ENCODE measurements around the gene PALM. TPM values are rescaled to one million over a fixed set of nuclear protein-coding genes. Genes with fewer than 3 reads are reported as not detected.
"Not testable (repeated sequence)": the region's sequence is repeated elsewhere in the genome, so short reads cannot be mapped to it uniquely, and the experiment has no call there.

PALM gene
- polyA plus RNA-seq, 1 donor from 2014 or later = 74.8 TPM

DNA sequence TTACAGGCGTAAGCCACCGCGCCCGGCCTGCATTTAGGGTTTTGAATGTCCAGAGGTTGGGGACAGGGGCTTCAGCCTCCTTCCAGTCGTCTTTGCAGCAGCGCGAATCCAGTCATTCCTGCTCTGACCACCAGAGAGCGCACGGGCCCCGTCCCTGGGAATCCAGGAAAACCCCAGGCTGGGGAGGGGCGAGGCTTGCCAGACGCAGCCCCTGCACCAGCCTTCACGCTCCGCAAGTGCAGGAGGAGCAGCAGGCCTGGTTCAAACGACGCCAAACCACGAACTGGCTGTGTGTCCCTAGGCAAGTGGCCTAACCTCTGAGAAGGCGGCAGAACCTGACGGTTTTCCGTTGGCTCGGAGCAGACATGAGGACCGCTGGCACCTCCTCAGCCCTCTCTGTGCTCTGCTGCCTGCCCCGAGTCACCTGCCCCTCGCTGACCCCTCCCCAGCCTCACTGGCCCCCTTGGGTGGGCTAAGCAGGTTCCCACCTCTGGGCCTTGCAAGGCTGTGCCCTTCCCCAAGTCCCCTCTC lies 43.8 kb upstream of the PALM start:
- H3K79me2 ChIP-seq (replicated peaks; ENCODE audit: insufficient read depth, low read length) = peaks cover 28% of the 10 kb centered on the region
- no peaks in the 10 kb centered on the region for H3K9me3 ChIP-seq (ENCODE audit: low read length)
- peaks cover 11% of the 10 kb centered on the region for H4K20me1 ChIP-seq (ENCODE audit: insufficient read depth)
- peak overlapping the region; percentile 24 for H2AFZ ChIP-seq (ENCODE audit: low read depth, low read length)
- no peaks in the 10 kb centered on the region for H3K27me3 ChIP-seq (ENCODE audit: insufficient read depth, low read depth, low read length)
- H3F3A ChIP-seq (ENCODE audit: insufficient read depth, low read length, poor library complexity, severe bottlenecking) = no peaks in the 10 kb centered on the region
- no peak overlapping the region for H3K27ac ChIP-seq (ENCODE audit: low read length)
- TF ChIP-seq MXI1 (conservative IDR thresholded peaks at IDR 0.05; ENCODE audit: poor library complexity, severe bottlenecking) (peak; percentile 38), POLR2AphosphoS5 (IDR thresholded peaks at IDR 0.05) (no peak), RAD21 (conservative IDR thresholded peaks at IDR 0.05) (peak; percentile 97), SMC3 (conservative IDR thresholded peaks at IDR 0.05; ENCODE audit: poor library complexity) (peak; percentile 98), EZH2 (IDR thresholded peaks at IDR 0.05; ENCODE audit: borderline replicate concordance, insufficient read depth, low read length, poor library complexity, severe bottlenecking) (no peak), EP300 (conservative IDR thresholded peaks at IDR 0.05; ENCODE audit: poor library complexity, severe bottlenecking) (peak; percentile 31), TAF1 (IDR thresholded peaks at IDR 0.05; ENCODE audit: low read depth) (no peak)
- TF ChIP-seq, protein P1, sequence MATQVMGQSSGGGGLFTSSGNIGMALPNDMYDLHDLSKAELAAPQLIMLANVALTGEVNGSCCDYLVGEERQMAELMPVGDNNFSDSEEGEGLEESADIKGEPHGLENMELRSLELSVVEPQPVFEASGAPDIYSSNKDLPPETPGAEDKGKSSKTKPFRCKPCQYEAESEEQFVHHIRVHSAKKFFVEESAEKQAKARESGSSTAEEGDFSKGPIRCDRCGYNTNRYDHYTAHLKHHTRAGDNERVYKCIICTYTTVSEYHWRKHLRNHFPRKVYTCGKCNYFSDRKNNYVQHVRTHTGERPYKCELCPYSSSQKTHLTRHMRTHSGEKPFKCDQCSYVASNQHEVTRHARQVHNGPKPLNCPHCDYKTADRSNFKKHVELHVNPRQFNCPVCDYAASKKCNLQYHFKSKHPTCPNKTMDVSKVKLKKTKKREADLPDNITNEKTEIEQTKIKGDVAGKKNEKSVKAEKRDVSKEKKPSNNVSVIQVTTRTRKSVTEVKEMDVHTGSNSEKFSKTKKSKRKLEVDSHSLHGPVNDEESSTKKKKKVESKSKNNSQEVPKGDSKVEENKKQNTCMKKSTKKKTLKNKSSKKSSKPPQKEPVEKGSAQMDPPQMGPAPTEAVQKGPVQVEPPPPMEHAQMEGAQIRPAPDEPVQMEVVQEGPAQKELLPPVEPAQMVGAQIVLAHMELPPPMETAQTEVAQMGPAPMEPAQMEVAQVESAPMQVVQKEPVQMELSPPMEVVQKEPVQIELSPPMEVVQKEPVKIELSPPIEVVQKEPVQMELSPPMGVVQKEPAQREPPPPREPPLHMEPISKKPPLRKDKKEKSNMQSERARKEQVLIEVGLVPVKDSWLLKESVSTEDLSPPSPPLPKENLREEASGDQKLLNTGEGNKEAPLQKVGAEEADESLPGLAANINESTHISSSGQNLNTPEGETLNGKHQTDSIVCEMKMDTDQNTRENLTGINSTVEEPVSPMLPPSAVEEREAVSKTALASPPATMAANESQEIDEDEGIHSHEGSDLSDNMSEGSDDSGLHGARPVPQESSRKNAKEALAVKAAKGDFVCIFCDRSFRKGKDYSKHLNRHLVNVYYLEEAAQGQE (IDR thresholded peaks at IDR 0.05; ENCODE audit: borderline replicate concordance) = no peak
- TF ChIP-seq, protein P2, sequence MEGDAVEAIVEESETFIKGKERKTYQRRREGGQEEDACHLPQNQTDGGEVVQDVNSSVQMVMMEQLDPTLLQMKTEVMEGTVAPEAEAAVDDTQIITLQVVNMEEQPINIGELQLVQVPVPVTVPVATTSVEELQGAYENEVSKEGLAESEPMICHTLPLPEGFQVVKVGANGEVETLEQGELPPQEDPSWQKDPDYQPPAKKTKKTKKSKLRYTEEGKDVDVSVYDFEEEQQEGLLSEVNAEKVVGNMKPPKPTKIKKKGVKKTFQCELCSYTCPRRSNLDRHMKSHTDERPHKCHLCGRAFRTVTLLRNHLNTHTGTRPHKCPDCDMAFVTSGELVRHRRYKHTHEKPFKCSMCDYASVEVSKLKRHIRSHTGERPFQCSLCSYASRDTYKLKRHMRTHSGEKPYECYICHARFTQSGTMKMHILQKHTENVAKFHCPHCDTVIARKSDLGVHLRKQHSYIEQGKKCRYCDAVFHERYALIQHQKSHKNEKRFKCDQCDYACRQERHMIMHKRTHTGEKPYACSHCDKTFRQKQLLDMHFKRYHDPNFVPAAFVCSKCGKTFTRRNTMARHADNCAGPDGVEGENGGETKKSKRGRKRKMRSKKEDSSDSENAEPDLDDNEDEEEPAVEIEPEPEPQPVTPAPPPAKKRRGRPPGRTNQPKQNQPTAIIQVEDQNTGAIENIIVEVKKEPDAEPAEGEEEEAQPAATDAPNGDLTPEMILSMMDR (IDR thresholded peaks at IDR 0.05; ENCODE audit: poor library complexity, severe bottlenecking) = peak; percentile 97
- H3K4me3 ChIP-seq (ENCODE audit: low read length) = no peak overlapping the region
- no peaks in the 10 kb centered on the region for H3K36me3 ChIP-seq (ENCODE audit: insufficient read depth, low read length)
- H3K4me2 ChIP-seq (ENCODE audit: low read length) = no peak overlapping the region
- H3K9ac ChIP-seq (ENCODE audit: low read length) = peak overlapping the region; percentile 16
- no peaks in the 10 kb centered on the region for H3K9me2 ChIP-seq (ENCODE audit: insufficient read depth, low read length)

DNA sequence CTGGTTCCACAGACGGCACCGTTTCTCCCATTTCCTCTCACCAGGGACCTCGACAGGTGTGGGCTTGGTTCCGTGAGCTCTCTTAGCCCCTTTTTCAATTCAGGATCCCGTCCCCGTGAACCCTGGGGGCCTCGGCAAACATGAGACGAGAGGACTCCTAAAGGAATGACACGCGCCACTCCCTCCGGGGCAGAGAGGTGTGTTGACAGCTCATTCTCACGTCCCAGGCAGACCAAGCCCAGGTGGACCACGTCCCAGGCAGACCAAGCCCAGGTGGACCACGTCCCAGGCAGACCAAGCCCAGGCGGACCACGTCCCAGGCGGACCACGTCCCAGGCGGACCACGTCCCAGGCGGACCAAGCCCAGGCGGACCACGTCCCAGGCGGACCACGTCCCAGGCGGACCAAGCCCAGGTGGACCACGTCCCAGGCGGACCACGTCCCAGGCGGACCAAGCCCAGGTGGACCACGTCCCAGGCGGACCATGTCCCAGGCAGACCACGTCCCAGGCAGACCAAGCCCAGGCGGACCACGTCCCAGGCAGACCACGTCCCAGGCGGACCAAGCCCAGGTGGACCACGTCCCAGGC lies 41.7 kb upstream of the PALM start:
- H3K79me2 ChIP-seq (replicated peaks; ENCODE audit: insufficient read depth, low read length); H3K4me3 ChIP-seq (ENCODE audit: low read length); H3K4me2 ChIP-seq (ENCODE audit: low read length); H3K36me3 ChIP-seq (ENCODE audit: insufficient read depth, low read length); H3K27ac ChIP-seq (ENCODE audit: low read length); H2AFZ ChIP-seq (ENCODE audit: low read depth, low read length); H3F3A ChIP-seq (ENCODE audit: insufficient read depth, low read length, poor library complexity, severe bottlenecking); H3K9ac ChIP-seq (ENCODE audit: low read length); H3K27me3 ChIP-seq (ENCODE audit: insufficient read depth, low read depth, low read length); H3K9me2 ChIP-seq (ENCODE audit: insufficient read depth, low read length); H3K9me3 ChIP-seq (ENCODE audit: low read length); H4K20me1 ChIP-seq (ENCODE audit: insufficient read depth): not testable (repeated sequence)

GRCh38 chr19:668675-669434 lies 39.9 kb upstream of the PALM start:
- H3K4me2 ChIP-seq (ENCODE audit: low read length); H3K4me3 ChIP-seq (ENCODE audit: low read length); H3F3A ChIP-seq (ENCODE audit: insufficient read depth, low read length, poor library complexity, severe bottlenecking); H3K9me3 ChIP-seq (ENCODE audit: low read length); H3K79me2 ChIP-seq (replicated peaks; ENCODE audit: insufficient read depth, low read length); H3K27ac ChIP-seq (ENCODE audit: low read length); H3K27me3 ChIP-seq (ENCODE audit: insufficient read depth, low read depth, low read length); H4K20me1 ChIP-seq (ENCODE audit: insufficient read depth); H2AFZ ChIP-seq (ENCODE audit: low read depth, low read length); H3K9me2 ChIP-seq (ENCODE audit: insufficient read depth, low read length); H3K9ac ChIP-seq (ENCODE audit: low read length); H3K36me3 ChIP-seq (ENCODE audit: insufficient read depth, low read length): not testable (repeated sequence)
